Endothelial cell of umbilical vein (primary cell): Measurements from ENCODE around the gene UBE2QL1. TPM values are rescaled to one million over a fixed set of nuclear protein-coding genes. Genes with fewer than 3 reads are reported as not detected.

Experiments
- BruUV-seq: library from RNA; stranded (reverse); fragments of 400-500 nt; replicated peaks from 2 replicates; lab custom pipeline; 2021; lab: Mats Ljungman, UMichigan
- CTCF ChIA-PET: fragments of 300-600, 350-600 bp; sonication (Branson Sonifier 250); formaldehyde crosslinking; loops from one replicate; lab custom pipeline; 2021; ENCODE audit warnings: antibody characterized with exemption, inconsistent platforms; lab: Charles Lee
- POLR2A ChIA-PET: fragments of 300-600, 350-600 bp; sonication (Branson Sonifier 250); formaldehyde crosslinking; loops from one replicate; lab custom pipeline; 2021; ENCODE audit warnings: antibody characterized with exemption, inconsistent platforms; lab: Charles Lee
- DNase-seq: peaks from one replicate; pipeline ENCODE4 v3.0.0-alpha.2; 2011; ENCODE audit warnings: low read depth, low spot score
- FAIRE-seq: peaks from 2 replicates; lab custom pipeline; 2011; peaks lifted over from hg19 to GRCh38; lab: Jason Lieb, UNC
- H2AFZ ChIP-seq: 2 replicates; pipeline ENCODE4 v1.6.0; 2012; ENCODE audit warnings: low read depth, low read length, control low read depth, inconsistent platforms
- H3K27ac ChIP-seq: 2 replicates; pipeline ENCODE4 v1.5.1; 2011; ENCODE audit warnings: low read depth, mild to moderate bottlenecking, control low read depth, low read length, moderate library complexity; ENCODE audit not compliant: insufficient read depth
- H3K27me3 ChIP-seq, 2 experiments: 2 replicates each; pipeline versions ENCODE4 v1.6.0 to v1.6.1; 2011; ENCODE audit warnings: low read length in 2 of 2, mixed read lengths in 1 of 2; ENCODE audit not compliant: control insufficient read depth in 2 of 2, insufficient read depth in 2 of 2
- H3K36me3 ChIP-seq, 2 experiments: 2 replicates in 1 of 2; 3 replicates in 1 of 2; pipeline ENCODE4 v1.5.1; 2011; ENCODE audit warnings: low read length in 2 of 2, mild to moderate bottlenecking in 1 of 2, moderate library complexity in 1 of 2; ENCODE audit not compliant: control insufficient read depth in 2 of 2, insufficient read depth in 2 of 2; ENCODE audit errors: extremely low read depth in 1 of 2
- H3K4me1 ChIP-seq: 3 replicates; pipeline ENCODE4 v1.5.1; 2011; ENCODE audit warnings: mild to moderate bottlenecking, low read length; ENCODE audit not compliant: control insufficient read depth, insufficient read depth; ENCODE audit errors: extremely low read depth
- H3K4me2 ChIP-seq: 2 replicates; pipeline ENCODE4 v1.6.1; 2011; ENCODE audit warnings: low read length, control low read depth, mixed read lengths; ENCODE audit not compliant: insufficient read depth
- H3K4me3 ChIP-seq, 3 experiments: fragments of 200-600 bp in 1 of 3; sonication (generic), shearing (Covaris generic) in 1 of 3; replicated peaks in 1 of 3; 2 replicates each; pipeline ENCODE4 v1.5.1; 2011 to 2016; ENCODE audit warnings: control low read depth in 3 of 3, low read length in 3 of 3, mild to moderate bottlenecking in 2 of 3, inconsistent platforms in 1 of 3, low read depth in 1 of 3, moderate library complexity in 1 of 3; ENCODE audit not compliant: insufficient read depth in 1 of 3
- H3K79me2 ChIP-seq: 2 replicates; pipeline ENCODE4 v1.6.0; 2012; ENCODE audit warnings: low read length, inconsistent platforms; ENCODE audit not compliant: control insufficient read depth, insufficient read depth
- H3K9ac ChIP-seq: replicated peaks from 2 replicates; pipeline ENCODE3; 2011; ENCODE audit warnings: low read length, control low read depth; ENCODE audit not compliant: insufficient read depth; ENCODE audit errors: extremely low read depth
- H3K9me1 ChIP-seq: replicated peaks from 3 replicates; pipeline ENCODE4 v1.6.0; 2011; ENCODE audit warnings: mild to moderate bottlenecking, low read length; ENCODE audit not compliant: control insufficient read depth, insufficient read depth; ENCODE audit errors: extremely low read depth
- H3K9me3 ChIP-seq: replicated peaks from 2 replicates; pipeline ENCODE4 v1.5.1; 2012; ENCODE audit warnings: low read length, inconsistent platforms; ENCODE audit not compliant: control insufficient read depth, insufficient read depth
- H4K20me1 ChIP-seq: replicated peaks from 2 replicates; pipeline ENCODE3; 2011; ENCODE audit warnings: mild to moderate bottlenecking, low read length; ENCODE audit not compliant: control insufficient read depth, insufficient read depth; ENCODE audit errors: extremely low read depth
- EZH2 ChIP-seq: IDR thresholded peaks from 2 replicates; pipeline ENCODE4 v1.6.1; 2012; ENCODE audit warnings: borderline replicate concordance, low read depth, mild to moderate bottlenecking, moderate library complexity, low read length, inconsistent platforms; ENCODE audit not compliant: severe bottlenecking
- FOS ChIP-seq: IDR thresholded peaks from 2 replicates; pipeline ENCODE4 v1.6.1; 2011; ENCODE audit warnings: mild to moderate bottlenecking, low read length, moderate library complexity, borderline replicate concordance; ENCODE audit not compliant: insufficient read depth
- GATA2 ChIP-seq: IDR thresholded peaks from 2 replicates; pipeline ENCODE4 v1.7.0; 2011; ENCODE audit warnings: low read depth, mild to moderate bottlenecking, moderate library complexity, mixed read lengths, low read length; ENCODE audit not compliant: insufficient read length, insufficient read depth
- JUN ChIP-seq: IDR thresholded peaks from 2 replicates; pipeline ENCODE4 v1.6.1; 2011; ENCODE audit warnings: borderline replicate concordance, low read depth; ENCODE audit not compliant: insufficient read length, insufficient read depth
- MAX ChIP-seq: IDR thresholded peaks from 2 replicates; pipeline ENCODE4 v1.6.1; 2011; ENCODE audit not compliant: insufficient read depth, insufficient read length
- MYC ChIP-seq: IDR thresholded peaks from one replicate; pipeline ENCODE4 v1.6.1; 2011; ENCODE audit warnings: mild to moderate bottlenecking, low read depth, low read length
- POLR2A ChIP-seq: IDR thresholded peaks from 2 replicates; pipeline ENCODE4 v1.6.1; 2012; ENCODE audit warnings: low read depth, mild to moderate bottlenecking, control low read depth, low read length
- POLR2AphosphoS5 ChIP-seq: IDR thresholded peaks from 2 replicates; pipeline ENCODE4 v1.6.1; 2012; ENCODE audit warnings: low read depth, mild to moderate bottlenecking, control low read depth, low read length, moderate library complexity; ENCODE audit not compliant: insufficient read depth
- dilution Hi-C: fragments of 300-500 bp; cut with MboI; formaldehyde crosslinking; loops from one replicate; pipeline ENCODE4 v1.15.0; 2019; ENCODE audit warnings: low sequenced_read_pairs; ENCODE audit not compliant: extremely low pct_ligation_motif_present
- intact Hi-C: fragments of 100-400 bp; cut with micrococcal nuclease; formaldehyde crosslinking; loops from one replicate; pipeline ENCODE4 v1.10.0; 2022
- polyA plus RNA-seq, 4 experiments: library from polyadenylated mRNA; depleted of rRNA in 3 of 4; stranded (reverse) in 3 of 4; unstranded in 1 of 4; fragments of >200 nt; gene quantifications; 2 replicates each; pipeline versions ENCODE4 v1.2.1 to v1.2.3, GENCODE V29; 2011 to 2012; ENCODE audit warnings: missing spikeins in 1 of 4
- total RNA-seq: library from RNA; stranded (reverse); gene quantifications from 2 replicates; pipeline ENCODE4 v1.2.3, GENCODE V29; 2021
- TF ChIP-seq, protein P1 (sequence below), 2 donors: IDR thresholded peaks; 1 replicate in 1 of 2; 2 replicates in 1 of 2; pipeline ENCODE4 v1.5.1; 2011; ENCODE audit warnings: low read length in 2 of 2, mild to moderate bottlenecking in 2 of 2, moderate library complexity in 2 of 2, control low read depth in 1 of 2, inconsistent platforms in 1 of 2, low read depth in 1 of 2; ENCODE audit not compliant: insufficient read depth in 1 of 2; ENCODE audit errors: extremely low read depth in 1 of 2

Gene UBE2QL1
- total and polyA plus RNA-seq, 2 donors (not counting 3 experiments of a cell fraction or from before 2014, with no cell fraction given) = 0.04 to 0.15 TPM

DNA sequence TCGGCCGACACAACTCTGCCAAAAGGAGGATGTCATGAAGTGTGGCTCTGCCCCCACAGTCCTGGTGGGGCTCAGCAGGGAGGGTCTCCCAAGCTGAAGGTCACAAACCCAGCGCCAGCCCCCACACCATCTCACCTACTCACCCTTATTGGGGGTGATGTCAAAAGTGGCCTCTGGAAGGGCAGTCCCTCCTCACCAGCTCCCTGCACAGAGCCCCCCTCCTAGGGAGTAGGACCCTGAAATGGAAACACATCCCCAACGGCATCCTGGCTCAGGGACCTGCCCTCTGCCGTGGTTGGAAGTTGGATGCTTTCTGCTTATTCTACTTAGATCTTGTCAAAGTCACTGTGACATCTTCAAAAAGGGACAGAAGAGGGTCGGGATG, 94.7 kb downstream of the UBE2QL1 start:
- BruUV-seq = no TSS peak
- ChIA-PET CTCF (no interaction called here), POLR2A (no interaction called here)
- no peak for DNase-seq
- FAIRE-seq = no peak
- no peak for TF ChIP-seq GATA2
- Histone ChIP-seq H3K4me3 (no peak overlapping the region), H3K9me1 (no peaks in the 10 kb centered on the region), H4K20me1 (no peaks in the 10 kb centered on the region), H3K9ac (no peak overlapping the region), H3K27me3 (peaks cover 0 to 2% of the 10 kb centered on the region in 2 experiments), H2AFZ (no peak overlapping the region), H3K79me2 (no peaks in the 10 kb centered on the region), H3K9me3 (no peaks in the 10 kb centered on the region), H3K27ac (no peak overlapping the region), H3K36me3 (no peaks in the 10 kb centered on the region), H3K4me2 (no peak overlapping the region), H3K4me1 (no peaks in the 10 kb centered on the region)
- dilution Hi-C loops (no loop called here), intact Hi-C loops (no loop called here)

GRCh38 chr5:6543830-6544560, 95.3 kb downstream of the UBE2QL1 start:
- Histone ChIP-seq H3K79me2 (no peaks in the 10 kb centered on the region), H3K4me3 (no peak overlapping the region), H3K27ac (no peak overlapping the region), H4K20me1 (no peaks in the 10 kb centered on the region), H3K9me3 (no peaks in the 10 kb centered on the region), H3K9ac (no peak overlapping the region), H3K4me1 (no peaks in the 10 kb centered on the region), H3K4me2 (no peak overlapping the region), H3K9me1 (no peaks in the 10 kb centered on the region), H2AFZ (no peak overlapping the region), H3K27me3 (peaks cover under 1 to 2% of the 10 kb centered on the region in 2 experiments), H3K36me3 (no peaks in the 10 kb centered on the region)
- TF ChIP-seq EZH2 = no peak
- no peak for TF ChIP-seq JUN
- TF ChIP-seq POLR2A = no peak
- no peak for TF ChIP-seq POLR2AphosphoS5
- no peak for TF ChIP-seq MAX
- no peak for TF ChIP-seq FOS
- TF ChIP-seq MYC = no peak
- TF ChIP-seq GATA2 = no peak
- TF ChIP-seq, protein P1, sequence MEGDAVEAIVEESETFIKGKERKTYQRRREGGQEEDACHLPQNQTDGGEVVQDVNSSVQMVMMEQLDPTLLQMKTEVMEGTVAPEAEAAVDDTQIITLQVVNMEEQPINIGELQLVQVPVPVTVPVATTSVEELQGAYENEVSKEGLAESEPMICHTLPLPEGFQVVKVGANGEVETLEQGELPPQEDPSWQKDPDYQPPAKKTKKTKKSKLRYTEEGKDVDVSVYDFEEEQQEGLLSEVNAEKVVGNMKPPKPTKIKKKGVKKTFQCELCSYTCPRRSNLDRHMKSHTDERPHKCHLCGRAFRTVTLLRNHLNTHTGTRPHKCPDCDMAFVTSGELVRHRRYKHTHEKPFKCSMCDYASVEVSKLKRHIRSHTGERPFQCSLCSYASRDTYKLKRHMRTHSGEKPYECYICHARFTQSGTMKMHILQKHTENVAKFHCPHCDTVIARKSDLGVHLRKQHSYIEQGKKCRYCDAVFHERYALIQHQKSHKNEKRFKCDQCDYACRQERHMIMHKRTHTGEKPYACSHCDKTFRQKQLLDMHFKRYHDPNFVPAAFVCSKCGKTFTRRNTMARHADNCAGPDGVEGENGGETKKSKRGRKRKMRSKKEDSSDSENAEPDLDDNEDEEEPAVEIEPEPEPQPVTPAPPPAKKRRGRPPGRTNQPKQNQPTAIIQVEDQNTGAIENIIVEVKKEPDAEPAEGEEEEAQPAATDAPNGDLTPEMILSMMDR (IDR thresholded peaks at IDR 0.05; ENCODE audit: extremely low read depth in 1 of 2, insufficient read depth in 1 of 2, low read depth in 1 of 2, low read length in 2 of 2) = no peak
- POLR2A ChIA-PET = no interaction called here
- BruUV-seq = no TSS peak
- CTCF ChIA-PET = no interaction called here
- intact Hi-C loops (no loop called here), dilution Hi-C loops (no loop called here)
- DNase-seq = no peak
- no peak for FAIRE-seq
